ENCODE measurements around the gene VTCN1. TPM values are rescaled to one million over a fixed set of nuclear protein-coding genes. Genes with fewer than 3 reads are reported as not detected.
"Not testable (repeated sequence)": the region's sequence is repeated elsewhere in the genome, so short reads cannot be mapped to it uniquely, and the experiment has no call there.

Gene VTCN1, protein sequence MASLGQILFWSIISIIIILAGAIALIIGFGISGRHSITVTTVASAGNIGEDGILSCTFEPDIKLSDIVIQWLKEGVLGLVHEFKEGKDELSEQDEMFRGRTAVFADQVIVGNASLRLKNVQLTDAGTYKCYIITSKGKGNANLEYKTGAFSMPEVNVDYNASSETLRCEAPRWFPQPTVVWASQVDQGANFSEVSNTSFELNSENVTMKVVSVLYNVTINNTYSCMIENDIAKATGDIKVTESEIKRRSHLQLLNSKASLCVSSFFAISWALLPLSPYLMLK
- not detected for total RNA-seq

GRCh38 chr1:117210831-117211261 is at the start of gene VTCN1:
Gene VTCN1 (minus strand): TSS chr1:117210927. CDS start chr1:117210855, 72 bp downstream.
- DNase-seq (ENCODE audit: low spot score) (no peak), ATAC-seq (peak in 1 of 2 donors; percentile 5)
- Mint-ChIP-seq H3K27ac (no peak within 1 kb of the TSS), H3K9me3 (no peaks in the 10 kb centered on the region), H3K27me3 (peaks cover 13 to 23% of the 10 kb centered on the region in 2 donors), H3K4me3 (no peak within 1 kb of the TSS), H3K4me1 (ENCODE audit: low read depth in 2 of 2) (no peaks in the 10 kb centered on the region), H3K36me3 (no peaks in the 10 kb centered on the region)

DNA sequence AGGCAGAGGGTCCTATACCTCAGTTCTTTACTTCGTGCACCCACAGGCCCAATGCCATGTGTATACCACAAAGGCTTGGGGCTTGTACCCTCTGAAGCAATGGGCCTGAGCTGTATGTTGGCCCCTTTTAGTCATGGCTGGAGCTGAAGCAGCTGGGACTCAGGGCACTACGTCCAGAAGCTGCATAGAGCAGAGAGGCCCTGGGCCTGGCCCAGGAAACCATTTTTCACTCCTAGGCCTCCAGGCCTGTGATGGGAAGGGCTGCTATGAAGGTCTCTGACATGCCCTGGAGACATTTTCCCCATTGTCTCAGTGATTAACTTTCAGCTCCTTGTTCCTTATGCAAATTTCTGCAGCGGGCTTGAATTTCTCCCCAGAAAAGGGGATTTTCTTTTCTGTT is 48.1 kb upstream of the VTCN1 start:
- Mint-ChIP-seq H3K27me3 (peaks cover 12 to 13% of the 10 kb centered on the region in 2 donors), H3K27ac (no peak overlapping the region), H3K36me3 (no peaks in the 10 kb centered on the region), H3K9me3 (no peaks in the 10 kb centered on the region), H3K4me1 (ENCODE audit: low read depth in 2 of 2) (no peaks in the 10 kb centered on the region), H3K4me3 (no peak overlapping the region)
- DNase-seq (ENCODE audit: low spot score), result no peak
- ATAC-seq, result no peak

GRCh38 chr1:117258075-117258474 is 47.3 kb upstream of the VTCN1 start:
- not testable (repeated sequence) for H3K4me1 Mint-ChIP-seq (ENCODE audit: low read depth in 2 of 2); H3K9me3 Mint-ChIP-seq; H3K36me3 Mint-ChIP-seq; ATAC-seq; H3K27ac Mint-ChIP-seq; H3K4me3 Mint-ChIP-seq; DNase-seq (ENCODE audit: low spot score)
- peaks cover 11 to 13% of the 10 kb centered on the region in 2 donors for H3K27me3 Mint-ChIP-seq

GRCh38 chr1:117257291-117257690 is 46.6 kb upstream of the VTCN1 start:
- H3K9me3 Mint-ChIP-seq, result no peaks in the 10 kb centered on the region
- peaks cover 6 to 16% of the 10 kb centered on the region in 2 donors for H3K27me3 Mint-ChIP-seq
- H3K27ac Mint-ChIP-seq, result no peak overlapping the region
- H3K36me3 Mint-ChIP-seq, result no peaks in the 10 kb centered on the region
- DNase-seq (ENCODE audit: low spot score) (no peak), ATAC-seq (no peak)
- no peaks in the 10 kb centered on the region for H3K4me1 Mint-ChIP-seq (ENCODE audit: low read depth in 2 of 2)
- no peak overlapping the region for H3K4me3 Mint-ChIP-seq

DNA sequence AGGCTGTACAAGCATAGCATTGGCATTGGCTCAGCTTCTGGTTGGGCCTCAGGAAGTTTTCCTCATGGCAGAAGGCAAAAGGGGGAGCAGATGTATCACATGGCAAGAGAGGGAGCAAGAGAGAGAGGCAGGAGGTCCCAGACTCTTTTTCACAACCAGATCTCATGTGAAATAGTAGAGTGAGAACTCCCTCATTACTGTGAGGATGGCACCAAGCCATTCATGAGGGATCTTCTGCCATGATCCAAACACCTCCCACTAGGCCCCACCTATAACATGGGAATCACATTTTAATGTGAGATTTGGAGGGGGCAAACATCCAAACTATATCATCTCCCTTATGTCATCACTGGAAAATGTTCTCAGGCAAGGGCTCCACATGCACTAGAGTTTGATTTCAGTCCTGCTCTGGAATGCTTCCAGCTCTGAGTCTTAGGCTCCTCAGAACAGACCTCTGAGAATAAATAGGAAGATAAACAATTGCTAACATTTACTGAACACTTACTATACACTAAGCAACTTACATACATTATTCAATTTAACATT is 39.4 kb upstream of the VTCN1 start:
- Mint-ChIP-seq H3K4me3 (no peak overlapping the region), H3K4me1 (ENCODE audit: low read depth in 2 of 2) (no peaks in the 10 kb centered on the region), H3K36me3 (no peaks in the 10 kb centered on the region), H3K27me3 (peaks cover 18 to 22% of the 10 kb centered on the region in 2 donors), H3K27ac (no peak overlapping the region), H3K9me3 (no peaks in the 10 kb centered on the region)
- no peak for ATAC-seq
- DNase-seq (ENCODE audit: low spot score), result no peak

DNA sequence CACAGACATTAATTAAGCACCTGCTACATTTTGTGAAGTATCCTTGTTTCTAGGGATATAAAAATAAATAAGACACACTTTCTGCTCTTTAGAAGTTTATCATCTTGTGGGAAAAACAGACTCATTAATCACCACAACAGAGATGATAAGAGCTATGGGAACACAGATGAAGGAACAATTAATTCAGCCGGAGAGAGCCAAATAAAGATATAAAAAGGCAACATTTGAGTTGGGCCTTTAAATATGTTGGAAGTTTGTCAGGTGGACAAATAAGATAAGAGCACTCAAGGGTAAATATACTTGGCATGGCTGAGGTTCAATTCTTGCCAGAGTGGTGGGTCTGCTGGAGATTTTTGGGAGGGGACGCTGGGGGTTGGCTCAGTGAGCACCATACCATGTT is 34.2 kb upstream of the VTCN1 start:
- peaks cover 38 to 60% of the 10 kb centered on the region in 2 donors for H3K27me3 Mint-ChIP-seq
- ATAC-seq (no peak), DNase-seq (ENCODE audit: low spot score) (no peak)
- no peaks in the 10 kb centered on the region for H3K36me3 Mint-ChIP-seq
- no peak overlapping the region for H3K27ac Mint-ChIP-seq
- H3K4me1 Mint-ChIP-seq (ENCODE audit: low read depth in 2 of 2), result no peaks in the 10 kb centered on the region
- no peak overlapping the region for H3K4me3 Mint-ChIP-seq
- H3K9me3 Mint-ChIP-seq, result no peaks in the 10 kb centered on the region

DNA sequence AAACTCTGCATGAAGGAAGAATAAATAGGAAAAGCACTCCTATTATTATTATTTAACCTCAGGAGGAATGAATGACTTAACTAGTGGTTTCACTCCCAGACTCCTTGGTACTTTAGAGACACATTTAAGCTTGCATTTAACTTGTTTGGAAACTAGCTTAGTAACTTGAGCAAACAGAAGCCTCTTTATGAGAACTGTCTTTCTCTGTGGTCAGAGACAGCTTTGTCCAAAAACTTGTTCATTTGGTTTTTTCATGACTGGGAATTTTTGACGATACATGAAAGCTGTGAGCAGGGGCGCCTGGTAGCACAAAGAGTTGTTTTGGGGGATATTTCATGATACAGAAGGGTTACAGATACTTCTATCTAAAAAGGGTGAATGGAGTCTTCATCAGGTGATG is 33.6 kb upstream of the VTCN1 start:
- no peaks in the 10 kb centered on the region for H3K4me1 Mint-ChIP-seq (ENCODE audit: low read depth in 2 of 2)
- peaks cover 36 to 60% of the 10 kb centered on the region in 2 donors for H3K27me3 Mint-ChIP-seq
- H3K36me3 Mint-ChIP-seq, result no peaks in the 10 kb centered on the region
- no peak for ATAC-seq
- H3K4me3 Mint-ChIP-seq, result no peak overlapping the region
- H3K27ac Mint-ChIP-seq, result no peak overlapping the region
- H3K9me3 Mint-ChIP-seq, result no peaks in the 10 kb centered on the region
- no peak for DNase-seq (ENCODE audit: low spot score)

DNA sequence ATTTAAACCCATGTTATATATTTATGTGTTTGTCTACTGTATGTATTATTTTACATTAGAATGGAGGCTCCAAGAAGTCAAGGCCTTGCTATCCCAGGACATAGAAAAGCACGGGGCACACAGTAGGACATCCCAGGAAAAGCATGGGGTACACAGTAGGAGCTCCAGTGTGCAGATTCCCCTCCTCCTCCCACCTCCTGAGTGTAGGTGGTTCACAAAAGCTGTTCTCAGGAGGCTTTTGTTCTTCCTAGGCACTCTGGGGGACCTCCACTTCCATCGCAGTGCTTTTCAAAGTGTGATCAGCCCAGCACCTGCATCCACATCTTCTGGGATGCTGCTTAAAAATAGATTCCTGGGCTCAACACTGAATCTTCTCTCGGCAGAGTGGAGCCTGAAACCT is 30.8 kb upstream of the VTCN1 start:
- H3K4me3 Mint-ChIP-seq, result no peak overlapping the region
- DNase-seq (ENCODE audit: low spot score) (no peak), ATAC-seq (no peak)
- no peak overlapping the region for H3K27ac Mint-ChIP-seq
- peaks cover 37 to 68% of the 10 kb centered on the region in 2 donors for H3K27me3 Mint-ChIP-seq
- no peaks in the 10 kb centered on the region for H3K4me1 Mint-ChIP-seq (ENCODE audit: low read depth in 2 of 2)
- no peaks in the 10 kb centered on the region for H3K9me3 Mint-ChIP-seq
- H3K36me3 Mint-ChIP-seq, result no peaks in the 10 kb centered on the region

- H3K27ac Mint-ChIP-seq, result no peak overlapping the region
- no peak for ATAC-seq
- H3K27me3 Mint-ChIP-seq, result peaks cover 30 to 64% of the 10 kb centered on the region in 2 donors
- H3K9me3 Mint-ChIP-seq, result no peaks in the 10 kb centered on the region
- no peak for DNase-seq (ENCODE audit: low spot score)
- no peak overlapping the region for H3K4me3 Mint-ChIP-seq
- H3K4me1 Mint-ChIP-seq (ENCODE audit: low read depth in 2 of 2), result no peaks in the 10 kb centered on the region
- no peaks in the 10 kb centered on the region for H3K36me3 Mint-ChIP-seq
These were observed 29.8 kb upstream of the VTCN1 start for GRCh38 chr1:117240547-117240946.

- peaks cover 4% of the 10 kb centered on the region for H3K9me3 Mint-ChIP-seq
- ATAC-seq, result no peak
- H3K27me3 Mint-ChIP-seq, result peaks cover 29 to 64% of the 10 kb centered on the region in 2 donors
- H3K27ac Mint-ChIP-seq, result no peak overlapping the region
- H3K36me3 Mint-ChIP-seq, result no peaks in the 10 kb centered on the region
- no peaks in the 10 kb centered on the region for H3K4me1 Mint-ChIP-seq (ENCODE audit: low read depth in 2 of 2)
- H3K4me3 Mint-ChIP-seq, result no peak overlapping the region
- DNase-seq (ENCODE audit: low spot score), result no peak
These were observed 28.7 kb upstream of the VTCN1 start for GRCh38 chr1:117239467-117239866.

- DNase-seq (ENCODE audit: low spot score) (no peak), ATAC-seq (no peak)
- Mint-ChIP-seq H3K36me3 (no peaks in the 10 kb centered on the region), H3K4me1 (ENCODE audit: low read depth in 2 of 2) (no peaks in the 10 kb centered on the region), H3K27ac (no peak overlapping the region), H3K4me3 (no peak overlapping the region), H3K27me3 (peaks cover 33 to 67% of the 10 kb centered on the region in 2 donors), H3K9me3 (peaks cover 4% of the 10 kb centered on the region)
These were observed 27.1 kb upstream of the VTCN1 start for GRCh38 chr1:117237726-117238381.

DNA sequence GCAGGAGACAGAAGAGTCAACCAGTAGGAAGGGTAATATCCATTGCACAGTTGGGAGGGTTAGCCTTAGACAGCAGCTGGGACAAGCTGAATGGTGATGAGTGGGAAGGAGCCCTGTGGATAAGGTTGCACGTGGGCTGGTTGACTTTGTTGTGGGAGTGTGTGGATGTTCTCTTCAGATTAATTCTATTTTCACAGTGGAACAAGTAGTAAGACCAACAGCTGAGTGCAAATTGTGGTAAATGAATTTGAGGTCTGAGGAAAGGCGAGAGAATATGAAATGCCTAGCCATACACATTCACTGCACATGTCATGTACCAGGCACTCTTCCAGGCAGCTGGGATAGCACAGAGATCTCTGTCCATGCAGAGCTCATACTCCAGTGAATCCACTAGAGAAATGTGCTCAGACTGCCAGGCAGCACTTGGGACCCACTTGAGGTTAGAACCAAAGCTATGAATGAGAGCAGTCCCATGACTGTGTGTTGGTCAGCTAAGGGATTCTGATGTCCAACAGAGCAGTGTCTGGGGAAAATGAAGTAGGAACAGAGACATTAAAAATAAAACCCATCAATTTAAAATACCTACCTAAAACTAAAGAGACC is 25.2 kb upstream of the VTCN1 start:
- Mint-ChIP-seq H3K4me3 (no peak overlapping the region), H3K27me3 (peaks cover 25 to 56% of the 10 kb centered on the region in 2 donors), H3K9me3 (peaks cover 4% of the 10 kb centered on the region), H3K27ac (no peak overlapping the region), H3K36me3 (no peaks in the 10 kb centered on the region), H3K4me1 (ENCODE audit: low read depth in 2 of 2) (no peaks in the 10 kb centered on the region)
- no peak for DNase-seq (ENCODE audit: low spot score)
- ATAC-seq, result no peak

- no peak for DNase-seq (ENCODE audit: low spot score)
- Mint-ChIP-seq H3K27me3 (peaks cover 20 to 38% of the 10 kb centered on the region in 2 donors), H3K4me1 (ENCODE audit: low read depth in 2 of 2) (no peaks in the 10 kb centered on the region), H3K9me3 (peaks cover 4% of the 10 kb centered on the region), H3K27ac (no peak overlapping the region), H3K36me3 (no peaks in the 10 kb centered on the region), H3K4me3 (no peak overlapping the region)
- no peak for ATAC-seq
These were observed 21.8 kb upstream of the VTCN1 start for GRCh38 chr1:117232531-117232930.

Measured in natural killer cell treated with Interleukin-12 subunit alpha and Interleukin-12 subunit beta and Interleukin-15 and Interleukin-18, amount 100 ng/mL, for 72 hours (primary cell).